ENCODE measurements around the gene MORN5. TPM values are rescaled to one million over a fixed set of nuclear protein-coding genes. Genes with fewer than 3 reads are reported as not detected.

The MORN5 gene
- total and polyA plus RNA-seq, 10 donors: 1.4 TPM; not detected in 9

DNA sequence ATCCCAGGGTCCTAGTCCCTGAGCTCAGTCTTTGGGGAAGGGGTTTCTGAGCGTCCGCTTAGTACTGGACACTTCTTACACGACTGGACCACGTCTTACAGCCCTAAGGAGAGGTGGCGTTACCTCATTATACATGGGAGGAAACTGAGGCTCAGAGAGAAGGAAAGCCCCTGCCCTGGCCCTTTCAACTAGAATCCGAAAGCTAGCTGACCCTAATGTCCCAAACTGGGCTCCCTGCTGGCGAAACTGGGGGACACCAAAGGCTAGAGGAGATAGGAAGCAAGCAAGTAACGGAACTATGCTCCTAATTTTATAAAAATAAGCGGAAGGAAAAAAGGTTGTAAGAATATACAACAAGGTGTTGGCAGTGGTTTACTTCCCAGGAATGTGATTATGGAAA is 54.8 kb downstream of the MORN5 start:
- intact Hi-C loops (cut with DNase I; ENCODE audit: low total_unique reads): no loop called here
- Histone ChIP-seq H3K36me3 (no peaks in the 10 kb centered on the region), H3K4me3 (peak overlapping the region in 3 of 8 donors; percentile 42 to 70 (median 44)), H3K27me3 (replicated peaks in 1 of 7) (peaks cover 0 to 88% (median 79%) of the 10 kb centered on the region in 7 donors), H3K27ac (no peak overlapping the region), H3K4me1 (peaks cover 8 to 29% (median 25%) of the 10 kb centered on the region in 6 donors), H3K9me3 (no peaks in the 10 kb centered on the region)
- 68 to 86% (median 82%) methylated on average over 9 of the region's 9 CpGs for WGBS, 5 donors
- no peak for DNase-seq
- TF ChIP-seq CTCF (IDR thresholded peaks at IDR 0.05 in 8 of 11, conservative IDR thresholded peaks at IDR 0.05 in 3 of 11) (no peak), POLR2A (IDR thresholded peaks at IDR 0.05) (no peak), POLR2AphosphoS5 (IDR thresholded peaks at IDR 0.05) (no peak)

- WGBS, 5 donors: 83 to 100% (median 95%) methylated on average over 1 of the region's 1 CpG
- DNase-seq: no peak
- no peak overlapping the region for H3K27ac ChIP-seq
- peaks cover 0 to 98% (median 90%) of the 10 kb centered on the region in 7 donors for H3K27me3 ChIP-seq (replicated peaks in 1 of 7)
- H3K36me3 ChIP-seq: no peaks in the 10 kb centered on the region
- H3K4me1 ChIP-seq: peaks cover 12 to 41% (median 33%) of the 10 kb centered on the region in 6 donors
- H3K4me3 ChIP-seq: no peak overlapping the region
- intact Hi-C loops (cut with DNase I; ENCODE audit: low total_unique reads): no loop called here
- H3K9me3 ChIP-seq: no peaks in the 10 kb centered on the region
- no peak for TF ChIP-seq POLR2AphosphoS5 (IDR thresholded peaks at IDR 0.05)
- TF ChIP-seq POLR2A (IDR thresholded peaks at IDR 0.05): no peak
- TF ChIP-seq CTCF (IDR thresholded peaks at IDR 0.05 in 8 of 11, conservative IDR thresholded peaks at IDR 0.05 in 3 of 11): no peak
Measured at GRCh38 chr9:122215663-122216062, 56.0 kb downstream of the MORN5 start.

DNA sequence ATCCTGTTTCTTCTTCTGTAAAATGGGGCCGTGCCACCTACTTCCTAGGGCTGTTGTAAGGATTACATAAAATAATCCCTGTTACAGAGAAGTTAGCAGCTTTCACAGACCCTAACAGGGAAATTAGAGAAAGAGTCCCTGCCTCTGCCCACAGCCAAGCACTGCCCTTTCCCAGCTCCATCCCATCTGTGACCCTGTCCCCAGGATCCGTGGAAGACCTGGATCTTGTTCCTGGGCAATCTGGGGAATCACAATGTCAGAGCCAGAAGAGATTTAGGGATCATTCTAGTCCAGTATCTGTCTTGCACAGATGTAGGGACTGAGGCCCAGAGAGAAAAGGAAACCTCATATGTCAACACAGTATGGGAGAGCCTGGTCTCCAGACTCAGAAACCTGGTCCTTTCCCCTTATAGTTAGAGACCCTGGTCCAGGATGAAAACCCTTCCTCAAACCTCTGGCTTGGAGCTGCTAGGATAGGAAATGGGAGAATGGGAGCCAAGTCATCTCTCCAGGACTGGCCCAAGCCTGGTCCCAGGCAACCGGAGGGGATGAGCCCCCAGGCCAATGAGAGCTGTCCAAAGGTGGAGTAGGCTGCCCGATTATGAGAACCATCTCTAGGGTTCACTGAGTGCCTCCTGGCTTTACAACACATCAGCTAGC is 56.6 kb downstream of the MORN5 start:
- Histone ChIP-seq H3K4me1 (peaks cover 12 to 47% (median 35%) of the 10 kb centered on the region in 6 donors), H3K36me3 (no peaks in the 10 kb centered on the region), H3K9me3 (no peaks in the 10 kb centered on the region), H3K27ac (no peak overlapping the region), H3K4me3 (no peak overlapping the region), H3K27me3 (replicated peaks in 1 of 7) (peaks cover 0 to 100% (median 95%) of the 10 kb centered on the region in 7 donors)
- DNase-seq: no peak
- intact Hi-C loops (cut with DNase I; ENCODE audit: low total_unique reads): no loop called here
- no peak for TF ChIP-seq POLR2AphosphoS5 (IDR thresholded peaks at IDR 0.05)
- no peak for TF ChIP-seq POLR2A (IDR thresholded peaks at IDR 0.05)
- TF ChIP-seq CTCF (IDR thresholded peaks at IDR 0.05 in 8 of 11, conservative IDR thresholded peaks at IDR 0.05 in 3 of 11): no peak
- 69 to 89% (median 80%) methylated on average over 4 of the region's 4 CpGs for WGBS, 5 donors

DNA sequence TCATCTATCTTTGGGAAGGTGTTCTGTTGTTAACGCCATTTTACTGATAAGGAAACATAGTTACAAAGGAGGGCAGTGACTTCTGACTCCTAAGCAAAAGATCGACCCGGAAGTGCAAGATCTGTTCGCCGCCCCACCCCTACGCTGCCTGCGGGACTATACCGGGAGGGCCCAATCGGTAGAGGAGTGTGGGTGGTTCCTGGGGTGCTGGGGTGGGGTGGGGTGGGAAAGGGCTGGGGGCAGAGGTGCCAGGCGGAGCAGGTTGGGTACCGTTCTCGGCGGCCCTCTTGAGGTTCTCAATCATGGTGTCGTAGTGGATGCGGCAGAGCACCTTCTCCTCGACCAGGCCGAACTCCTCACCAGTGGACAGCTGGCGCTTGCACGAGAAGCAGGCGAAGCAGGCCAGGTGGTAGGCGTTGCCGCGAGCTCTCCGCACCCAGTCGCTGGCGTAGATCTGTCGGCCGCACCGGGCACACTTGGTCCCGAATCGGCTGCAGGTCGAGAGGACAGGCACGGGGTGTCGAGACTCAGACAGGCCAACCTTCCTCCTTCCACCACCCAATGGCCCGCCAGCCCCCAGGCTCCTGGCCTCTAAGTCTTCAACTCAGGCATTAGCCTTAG is 57.2 kb downstream of the MORN5 start:
- WGBS, 5 donors: 71 to 89% (median 85%) methylated on average over 34 to 35 of the region's 35 CpGs
- H3K4me1 ChIP-seq: peaks cover 12 to 48% (median 35%) of the 10 kb centered on the region in 6 donors
- H3K27ac ChIP-seq: no peak overlapping the region
- H3K36me3 ChIP-seq: no peaks in the 10 kb centered on the region
- DNase-seq: no peak
- TF ChIP-seq POLR2A (IDR thresholded peaks at IDR 0.05): no peak
- no peak for TF ChIP-seq POLR2AphosphoS5 (IDR thresholded peaks at IDR 0.05)
- no peak for TF ChIP-seq CTCF (IDR thresholded peaks at IDR 0.05 in 8 of 11, conservative IDR thresholded peaks at IDR 0.05 in 3 of 11)
- intact Hi-C loops (cut with DNase I; ENCODE audit: low total_unique reads): no loop called here
- H3K9me3 ChIP-seq: no peaks in the 10 kb centered on the region
- H3K4me3 ChIP-seq: no peak overlapping the region
- peaks cover 0 to 100% (median 93%) of the 10 kb centered on the region in 7 donors for H3K27me3 ChIP-seq (replicated peaks in 1 of 7)

Measured in spleen (tissue), 11 donors.